Stimulated activated CD8-positive, alpha-beta memory T cell treated with anti-CD3 and anti-CD28 coated beads, Interleukin-12 subunit alpha, Interleukin-12 subunit beta, amount 100 ng/mL, for 24 hours (primary cell): Measurements from ENCODE around the gene SIRT4.
A peak's percentile ranks its signal among the peaks of the same experiment; 100 is the strongest.
"Not testable (repeated sequence)": the region's sequence is repeated elsewhere in the genome, so short reads cannot be mapped to it uniquely, and the experiment has no call there.

Source experiments
- DNase-seq: peaks from one replicate; pipeline ENCODE4 v3.0.0-alpha.2; 2020; ENCODE audit errors: extremely low read depth

The SIRT4 gene, protein sequence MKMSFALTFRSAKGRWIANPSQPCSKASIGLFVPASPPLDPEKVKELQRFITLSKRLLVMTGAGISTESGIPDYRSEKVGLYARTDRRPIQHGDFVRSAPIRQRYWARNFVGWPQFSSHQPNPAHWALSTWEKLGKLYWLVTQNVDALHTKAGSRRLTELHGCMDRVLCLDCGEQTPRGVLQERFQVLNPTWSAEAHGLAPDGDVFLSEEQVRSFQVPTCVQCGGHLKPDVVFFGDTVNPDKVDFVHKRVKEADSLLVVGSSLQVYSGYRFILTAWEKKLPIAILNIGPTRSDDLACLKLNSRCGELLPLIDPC

DNA sequence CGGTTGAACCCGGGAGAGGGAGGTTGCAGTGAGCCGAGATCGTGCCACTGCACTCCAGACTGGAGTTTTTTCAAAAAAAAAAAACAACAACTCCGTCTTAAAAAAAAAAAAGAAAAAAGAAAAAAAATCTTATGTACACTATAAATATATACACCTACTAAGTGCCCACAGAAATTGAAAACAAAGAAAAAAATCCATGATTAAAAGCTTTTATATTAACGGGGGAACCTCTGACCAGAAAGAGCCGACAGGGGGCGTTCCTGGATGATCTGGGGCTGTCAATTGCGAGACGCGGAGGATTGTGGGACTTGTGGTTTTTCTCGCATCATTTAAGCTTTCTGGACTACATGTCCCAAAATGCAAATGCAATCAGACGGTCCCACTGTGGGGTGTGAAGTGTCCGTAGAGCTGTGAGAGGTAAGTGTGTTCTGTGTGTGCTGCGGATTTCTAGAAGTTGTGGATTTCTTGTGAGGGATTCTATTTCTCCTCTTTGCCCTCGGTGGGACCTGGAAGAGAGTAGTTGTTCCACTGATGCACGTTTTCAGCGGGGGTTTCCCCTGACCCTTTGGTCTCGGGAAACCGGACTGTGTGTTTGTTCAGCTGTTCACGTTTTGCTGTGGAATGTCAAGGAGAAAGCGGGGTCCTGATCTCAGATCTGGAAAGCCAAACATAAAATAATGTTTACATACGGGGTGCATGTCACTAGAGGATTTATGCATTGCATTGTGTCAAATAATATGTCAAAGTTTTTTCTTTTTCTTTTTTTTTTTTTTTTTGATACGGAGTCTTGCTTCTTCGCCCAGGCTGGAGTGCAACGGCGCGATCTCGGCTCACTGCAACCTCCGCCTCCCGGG, at the start of gene SIRT4:
Gene SIRT4 (plus strand): TSS at position 360 of the 854 bp plus-strand sequence. CDS start 1,241 bp downstream, outside the sequence.
- peak; percentile 80 for DNase-seq

DNA sequence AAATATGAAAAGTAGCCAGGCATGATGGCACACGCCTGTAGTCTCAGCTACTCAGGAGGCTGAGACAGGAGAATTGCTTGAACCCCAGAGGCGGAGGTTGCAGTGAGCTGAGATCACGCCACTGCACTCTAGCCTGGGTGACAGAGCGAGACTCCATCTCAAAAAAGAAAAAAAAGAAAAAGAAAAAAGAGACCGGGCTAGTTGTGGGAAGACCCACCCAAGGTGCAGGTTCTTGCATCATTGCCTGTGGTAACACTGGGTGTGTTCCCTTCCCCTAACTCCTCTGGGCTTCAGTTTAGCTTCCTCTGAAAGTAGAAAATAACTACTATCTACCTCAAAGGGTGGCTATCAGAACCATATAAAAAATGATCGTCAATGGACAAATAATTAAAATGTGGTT, 48.8 kb upstream of the SIRT4 start:
- not testable (repeated sequence) for DNase-seq

DNA sequence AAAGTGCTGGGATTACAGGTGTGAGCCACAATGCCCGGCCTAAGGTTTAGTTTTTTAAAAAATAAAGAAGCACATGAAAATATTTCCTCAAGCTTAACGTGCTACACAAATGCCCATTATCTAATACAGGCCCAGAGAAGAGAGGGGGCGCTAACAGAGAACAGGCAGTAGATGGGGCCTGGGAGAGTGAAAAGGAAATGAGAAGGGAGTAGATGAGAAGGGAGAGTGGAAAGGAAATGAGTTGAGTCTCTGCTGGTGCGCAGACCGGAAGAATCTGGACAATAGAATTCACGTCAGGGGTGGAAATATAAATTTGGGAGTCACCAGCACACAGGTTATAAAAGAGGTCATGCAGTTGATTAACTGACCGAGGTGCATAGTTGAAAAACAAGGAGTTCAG, 47.3 kb upstream of the SIRT4 start:
- no peak for DNase-seq

DNA sequence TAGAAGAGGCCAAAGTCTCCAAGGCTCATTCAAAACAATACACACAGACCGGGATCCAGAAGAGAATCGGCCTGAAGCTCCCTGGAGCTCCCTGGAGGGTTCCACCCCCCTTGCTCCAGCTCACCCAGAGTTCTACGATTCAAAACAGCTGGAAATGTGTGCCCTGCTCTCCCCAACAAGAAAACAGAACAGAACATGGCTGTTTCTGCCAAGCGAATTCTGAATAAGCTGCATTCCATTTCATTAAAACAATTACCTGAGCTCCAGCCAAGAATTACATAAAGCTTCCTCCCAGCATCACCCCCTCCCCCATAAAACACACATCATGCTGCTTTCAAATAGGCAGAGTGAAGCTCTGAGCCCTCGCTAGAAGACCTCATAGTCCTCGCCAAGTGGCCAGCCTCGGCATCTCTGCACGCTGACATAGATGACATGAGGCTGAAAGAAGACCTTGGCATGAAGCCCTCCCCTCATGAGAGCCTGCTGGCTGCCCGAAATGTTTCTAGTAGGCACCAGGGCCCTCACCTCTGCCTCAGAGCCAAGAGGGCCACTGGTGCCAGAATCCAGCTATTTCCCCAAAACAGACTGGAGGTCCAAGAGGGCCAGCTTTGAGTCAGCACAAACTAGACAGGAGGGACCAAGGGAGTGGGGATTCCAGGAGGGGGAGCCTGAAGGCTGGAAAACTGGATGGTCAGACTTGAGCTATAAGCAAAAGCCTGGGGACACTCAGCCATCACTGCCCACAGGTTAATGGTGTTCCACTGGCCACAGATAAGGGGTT, 44.9 kb upstream of the SIRT4 start:
- no peak for DNase-seq

DNA sequence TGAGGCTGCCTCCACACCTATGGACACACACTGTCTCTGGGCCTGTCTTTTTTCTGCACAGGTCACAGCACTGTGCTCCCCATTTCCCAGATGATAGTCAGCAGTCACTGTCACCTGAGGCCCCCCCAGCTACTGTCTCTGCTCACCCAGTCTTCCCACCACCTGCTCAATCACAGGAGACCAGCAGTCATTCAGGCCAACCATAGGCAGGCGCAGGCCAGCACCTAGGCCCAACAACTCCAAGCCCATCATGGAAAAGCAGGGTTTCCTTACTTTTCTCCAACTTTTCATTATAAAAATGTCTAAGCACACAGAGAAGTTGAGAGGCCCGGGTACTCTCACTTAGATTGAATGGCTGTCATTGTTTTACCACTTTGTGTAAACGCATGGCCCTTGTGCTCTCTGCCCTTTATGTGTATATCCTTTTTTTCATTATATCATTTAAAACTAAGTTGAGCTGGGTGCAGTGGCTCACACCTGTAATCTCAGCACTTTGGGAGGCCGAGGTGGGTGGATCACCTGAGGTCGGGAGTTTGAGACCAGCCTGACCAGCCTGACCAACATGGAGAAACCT, 43.7 kb upstream of the SIRT4 start:
- DNase-seq, result no peak

DNA sequence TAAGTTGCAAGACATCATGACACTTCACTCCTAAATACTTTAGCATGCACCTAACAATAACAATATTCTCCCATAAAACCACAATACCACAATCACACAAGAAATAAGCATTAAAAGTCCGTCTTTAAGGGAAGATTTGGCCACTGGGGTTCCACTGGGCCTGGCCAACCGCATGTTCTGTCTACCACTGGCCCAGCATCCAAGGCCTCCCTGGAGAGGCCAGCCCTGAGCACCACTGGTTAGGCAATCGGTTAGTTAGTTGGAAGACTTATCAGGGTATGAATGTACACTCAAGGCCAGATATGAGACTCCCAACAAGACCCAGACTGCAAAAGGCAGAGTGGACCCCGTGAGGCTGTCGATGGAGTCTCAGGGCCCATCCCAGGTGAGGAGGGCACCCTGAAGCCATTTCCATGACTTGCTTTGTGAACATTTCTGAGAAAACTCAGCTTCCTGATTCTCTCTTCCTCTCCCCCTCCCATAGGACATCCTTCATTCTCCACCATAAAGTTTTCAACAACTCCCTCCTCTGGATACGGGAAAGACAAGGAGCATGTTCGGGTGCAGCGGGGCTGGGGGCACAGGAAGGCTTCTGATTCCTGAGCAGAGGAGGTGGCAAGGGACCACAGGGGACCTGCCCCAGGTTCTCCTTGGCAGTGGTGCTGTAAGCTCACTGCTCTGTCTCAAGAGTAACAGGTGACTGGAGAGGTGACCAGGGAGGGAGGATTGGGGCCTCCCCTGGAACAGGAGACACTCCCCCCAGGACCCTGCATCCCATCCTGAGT, 42.5 kb upstream of the SIRT4 start:
- no peak for DNase-seq

DNA sequence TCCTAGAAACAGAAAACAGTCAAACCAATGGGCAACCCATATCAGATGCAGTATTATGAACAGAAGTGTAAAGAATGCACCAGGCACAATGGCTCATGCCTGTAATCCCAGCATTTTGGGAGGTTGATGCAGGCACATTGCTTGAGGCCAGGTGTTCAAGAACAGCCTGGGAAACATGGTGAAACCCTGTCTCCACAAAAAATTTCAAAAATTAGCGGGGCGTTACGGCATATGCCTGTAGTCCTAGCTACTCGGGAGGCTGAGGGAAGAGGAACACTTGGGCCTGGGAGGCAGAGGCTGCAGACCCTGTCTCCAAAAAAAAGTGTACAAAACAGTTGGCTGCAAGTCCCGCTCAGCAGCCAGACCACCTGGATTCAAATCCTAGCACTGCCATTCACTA, 41.5 kb upstream of the SIRT4 start:
- DNase-seq, result no peak

DNA sequence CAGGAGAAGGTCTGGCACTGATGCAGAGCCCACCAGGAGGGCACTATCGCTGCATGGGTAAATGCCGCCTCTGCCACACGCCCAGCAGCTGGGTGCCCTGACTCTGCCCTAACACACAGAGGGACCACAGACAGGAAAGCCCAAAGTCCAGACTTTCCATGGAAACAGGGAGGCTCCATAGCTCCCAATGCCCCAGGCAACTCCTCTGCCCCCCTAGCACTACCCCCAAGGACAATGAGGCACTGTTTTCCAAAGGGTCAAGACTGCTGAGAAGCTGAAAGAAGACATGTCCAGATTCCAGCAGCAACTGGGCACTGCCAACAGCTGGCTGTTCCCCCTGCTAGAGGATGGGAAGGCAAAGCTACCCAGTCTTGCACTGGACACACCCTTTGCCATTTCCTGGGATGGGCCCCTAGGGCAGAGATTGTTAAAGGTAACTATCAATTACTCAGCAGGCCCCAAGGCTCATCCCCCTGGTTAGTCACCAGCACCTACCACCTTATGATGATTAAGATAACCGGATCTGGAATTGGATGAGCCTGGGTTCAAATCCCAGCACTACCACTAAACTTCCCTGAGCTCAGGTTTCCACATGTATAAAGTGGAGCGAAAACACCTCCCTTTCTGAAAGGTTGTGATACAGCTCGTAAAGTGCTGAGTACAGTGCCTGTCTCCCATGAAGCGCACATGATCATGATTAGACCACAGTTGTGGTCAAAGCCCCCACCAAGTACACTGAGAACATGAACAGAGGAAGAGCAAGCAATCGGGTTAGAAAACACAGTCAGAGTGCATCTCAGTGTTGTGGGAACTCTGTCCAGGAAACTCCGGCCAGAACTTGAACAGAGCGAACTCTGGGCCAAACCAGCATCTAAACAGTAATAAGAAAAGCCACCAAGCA, 39.9 kb upstream of the SIRT4 start:
- DNase-seq, result no peak

DNA sequence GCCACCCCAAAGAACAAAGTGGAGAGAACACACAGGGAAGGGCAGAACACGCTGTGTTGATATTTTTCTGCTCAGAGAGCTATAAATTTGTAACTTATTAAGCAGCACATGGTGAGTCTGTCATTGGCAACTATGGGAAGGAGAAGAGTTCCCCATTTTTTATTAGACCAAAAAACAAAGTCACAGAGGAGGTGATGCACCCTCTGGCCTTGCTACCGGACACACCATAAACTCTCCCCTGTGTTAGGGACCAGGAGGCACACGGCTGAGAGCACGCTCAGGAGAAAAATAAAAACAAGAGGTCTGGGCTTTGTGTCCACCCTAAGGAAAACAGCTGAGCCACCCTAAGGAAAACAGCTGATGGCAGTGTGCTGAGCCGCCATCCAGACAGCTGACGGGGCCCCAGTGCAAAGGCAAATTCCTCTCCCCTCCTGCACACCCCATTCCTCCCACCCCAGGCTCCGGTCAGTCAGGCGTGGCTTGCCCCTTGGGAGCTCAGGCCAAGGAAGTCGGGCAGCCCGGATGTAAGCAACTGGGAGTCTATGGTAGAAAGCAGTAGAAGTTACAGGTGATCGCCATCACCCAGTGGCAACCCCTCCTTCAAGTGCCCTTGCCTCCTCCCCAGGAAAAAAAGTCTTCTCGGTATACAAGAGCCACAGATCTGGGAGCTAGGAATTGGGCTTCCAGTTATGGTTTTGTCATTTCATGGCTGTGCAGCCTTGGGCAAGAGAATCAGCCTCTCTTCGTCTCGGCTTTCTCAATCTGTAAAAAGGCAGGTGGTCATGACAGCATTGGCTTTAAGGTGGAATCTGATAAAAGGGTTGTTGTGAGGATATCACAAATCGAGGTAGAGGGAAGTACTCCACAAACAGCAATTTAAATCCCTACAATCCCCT, 39.0 kb upstream of the SIRT4 start:
- DNase-seq, result no peak

DNA sequence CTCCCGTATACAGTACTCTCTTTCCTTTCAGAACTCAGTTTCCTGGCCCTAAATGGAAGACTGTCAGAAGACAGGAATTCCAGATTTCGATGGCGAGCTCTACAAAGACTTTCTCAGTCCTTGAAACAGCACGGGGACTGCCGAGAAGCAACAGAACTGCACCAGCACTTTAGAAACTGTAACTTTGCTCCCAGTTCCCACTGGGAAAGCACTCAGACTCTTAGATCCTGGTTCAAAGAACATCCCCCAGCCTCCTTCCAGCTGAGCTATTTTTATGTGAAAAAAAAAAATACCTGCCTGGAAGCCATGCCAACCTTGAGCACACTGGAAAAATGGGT, 38.4 kb upstream of the SIRT4 start:
- no peak for DNase-seq

DNA sequence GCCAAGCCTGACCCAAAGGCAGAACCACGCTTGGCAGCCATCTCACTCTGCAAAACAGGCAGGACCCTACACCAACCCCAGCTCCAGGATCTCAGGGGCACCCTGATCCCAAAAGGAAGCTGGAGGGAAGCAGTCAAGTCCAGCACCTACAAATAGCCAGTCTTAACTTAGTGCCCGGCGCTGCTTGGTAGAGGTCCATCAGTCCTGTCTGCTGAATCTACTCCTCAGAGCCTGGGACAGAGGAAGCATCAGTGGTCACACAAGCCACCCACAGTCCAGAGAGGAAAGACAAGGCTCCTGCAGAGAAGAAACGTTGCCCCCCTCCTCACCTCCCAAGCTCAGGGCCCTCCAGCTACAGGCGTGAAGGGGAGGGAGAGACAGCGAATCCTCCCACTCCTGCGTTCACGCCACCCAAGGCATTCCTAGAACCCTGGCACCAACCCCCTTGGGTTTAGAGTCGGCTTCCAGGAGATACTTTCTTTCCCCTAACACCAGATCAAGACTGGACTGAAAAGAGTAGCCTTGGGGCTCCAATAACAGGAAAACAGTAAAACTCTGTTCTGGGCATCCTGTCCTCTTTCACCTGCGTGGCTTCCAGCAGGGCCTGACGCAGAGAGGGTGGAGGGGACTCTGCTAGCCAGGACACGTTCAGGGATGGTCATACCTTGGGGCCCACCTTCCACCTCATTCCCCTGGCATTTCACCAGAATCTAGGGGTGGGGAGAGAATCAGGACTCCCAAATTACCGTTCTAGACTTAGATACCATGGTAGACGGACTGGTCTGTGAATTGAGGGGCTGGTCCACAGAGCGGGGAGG, 37.8 kb upstream of the SIRT4 start:
- no peak for DNase-seq

DNA sequence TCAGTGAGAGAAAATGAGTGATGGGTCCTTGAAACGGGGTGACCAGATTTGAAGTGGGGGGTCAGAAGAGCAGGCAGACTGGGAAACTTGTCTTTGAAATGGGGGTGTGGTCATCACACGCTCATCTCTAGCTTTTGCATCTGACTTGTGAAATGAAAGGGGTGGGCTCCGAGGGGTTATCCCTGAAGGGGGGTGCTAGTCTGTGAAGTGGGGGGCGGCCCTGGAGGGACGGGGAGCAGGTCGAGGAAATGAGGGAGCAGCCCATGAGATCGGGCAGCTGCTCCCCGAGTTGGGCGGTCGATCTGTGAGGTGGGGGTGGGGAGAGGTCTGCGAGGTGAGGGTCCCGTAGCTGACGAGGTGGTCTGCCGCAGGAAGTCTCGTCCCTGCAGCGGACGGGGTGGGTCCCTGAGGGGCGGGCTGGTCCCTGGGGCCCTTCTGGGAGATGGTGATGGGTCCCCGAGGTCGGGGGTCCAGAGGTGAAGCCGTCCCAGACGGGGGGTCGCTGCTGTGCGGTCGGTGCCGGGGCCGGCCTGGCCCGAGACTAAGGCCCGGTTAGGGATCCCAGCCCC, 37.1 kb upstream of the SIRT4 start:
- no peak for DNase-seq

DNA sequence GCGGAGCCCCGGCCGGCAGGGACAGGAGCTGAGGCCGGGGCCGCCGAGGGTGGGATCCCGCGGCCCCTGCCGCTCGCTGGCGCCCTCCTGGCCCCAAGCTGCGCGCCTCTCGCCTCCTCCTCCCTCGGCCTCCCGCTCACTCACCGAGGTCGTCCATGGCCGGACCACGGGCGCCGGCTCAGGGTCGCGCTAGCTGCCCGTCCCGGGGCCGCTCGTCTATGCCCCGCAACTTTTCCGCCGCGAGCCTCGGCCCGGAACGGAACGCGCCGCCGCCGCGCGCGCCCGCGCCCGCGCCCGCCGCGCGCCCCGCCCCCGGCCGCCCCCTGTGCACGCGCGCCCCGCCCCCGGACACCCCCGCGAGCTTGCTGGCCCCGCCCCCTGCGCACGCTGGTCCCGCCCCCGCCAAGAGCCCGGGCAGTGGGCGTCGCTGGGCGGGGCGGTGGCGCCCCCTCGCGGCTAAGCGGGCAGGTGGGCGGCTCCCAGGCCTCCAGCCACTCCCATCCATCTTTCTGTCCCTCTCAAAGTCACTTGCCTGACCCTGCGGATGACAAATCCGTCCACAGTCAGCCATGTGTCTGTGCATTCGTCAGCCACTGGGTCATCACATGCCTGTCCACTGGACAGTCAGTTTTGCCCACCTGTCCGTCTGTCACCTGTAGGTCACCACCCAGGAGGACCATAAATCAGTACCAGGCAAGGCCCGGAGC, 36.5 kb upstream of the SIRT4 start, which contains the start of gene PXN:
Gene PXN (minus strand): TSS at position 258 of the 707 bp plus-strand sequence. CDS start 101 bp downstream, at position 157.
- DNase-seq, result peak; percentile 80

DNA sequence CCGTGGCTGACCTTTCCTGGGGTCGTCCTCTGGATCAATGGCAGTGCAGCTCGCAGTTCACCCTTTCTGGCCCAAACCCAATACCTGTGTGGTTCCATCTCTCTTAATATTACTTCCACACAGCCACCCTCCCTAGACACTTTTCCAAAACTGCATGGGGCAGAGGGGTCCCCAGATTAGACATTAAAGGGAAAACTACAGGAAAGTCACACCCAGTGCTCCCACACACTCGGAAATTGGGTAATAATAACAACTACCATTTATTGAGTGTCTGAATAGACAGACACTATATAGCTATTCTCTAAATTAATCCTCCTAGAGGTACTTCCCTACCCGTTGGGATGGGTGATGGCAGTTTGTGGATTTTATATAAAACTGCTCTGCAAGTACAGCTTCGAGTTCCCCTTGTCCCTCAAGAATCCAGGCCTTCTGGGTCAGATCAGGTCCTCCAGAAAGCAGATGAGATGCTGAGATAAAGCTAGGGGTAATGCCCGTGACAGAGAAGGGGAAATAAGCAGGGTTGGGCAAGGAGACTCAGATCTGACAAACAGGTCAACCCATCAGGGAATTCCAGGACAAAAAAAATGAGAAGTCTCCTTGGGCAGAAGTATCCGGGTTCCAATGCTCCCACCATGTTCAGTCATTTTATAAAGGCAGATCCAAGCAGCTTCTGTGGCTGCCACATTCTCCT, 35.8 kb upstream of the SIRT4 start:
- DNase-seq, result no peak

DNA sequence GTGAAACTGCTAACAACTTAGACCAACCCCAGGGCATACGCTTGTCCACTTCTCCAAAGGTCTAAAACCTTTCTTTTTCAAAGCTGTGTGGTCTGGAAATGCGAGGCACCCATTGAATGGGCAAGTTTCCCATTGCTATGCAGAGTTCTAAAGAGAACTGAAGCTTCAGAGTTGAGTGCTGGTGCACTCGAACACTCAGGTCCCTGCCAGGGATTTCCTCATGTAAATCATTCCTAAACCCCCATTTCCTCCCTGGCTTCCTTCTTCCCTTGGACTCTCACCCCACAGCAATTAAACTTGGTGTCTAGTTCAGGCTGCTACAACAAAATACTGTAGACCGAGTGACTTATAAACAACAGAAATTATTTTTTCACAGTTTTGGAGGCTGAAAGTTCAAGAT, 34.4 kb upstream of the SIRT4 start:
- no peak for DNase-seq

DNA sequence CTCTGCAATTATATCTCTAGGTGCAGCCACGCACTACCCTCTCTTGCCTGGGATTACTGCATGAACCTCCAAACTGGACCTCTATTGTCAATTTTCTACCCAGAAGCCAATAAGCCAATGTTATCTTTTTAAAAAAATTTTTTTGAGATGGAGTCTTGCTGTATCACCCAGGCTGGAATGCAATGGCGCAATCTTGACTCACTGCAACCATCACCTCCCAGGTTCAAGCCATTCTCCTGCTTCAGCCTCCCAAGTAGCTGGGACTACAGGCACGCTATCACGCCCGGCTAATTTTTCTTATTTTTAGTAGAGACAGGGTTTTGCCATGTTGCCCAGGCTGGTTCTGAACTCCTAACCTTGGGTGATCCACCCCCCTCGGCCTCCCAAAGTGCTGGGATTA, 25.4 kb upstream of the SIRT4 start:
- no peak for DNase-seq
